Hepatocyte (in vitro differentiated cells): ENCODE data around the gene PIAS1. TPM values are rescaled to one million over a fixed set of nuclear protein-coding genes. Genes with fewer than 3 reads are reported as not detected.

ENCODE experiments used
- DNase-seq: peaks from one replicate; pipeline ENCODE4 v3.0.0-alpha.2; 2016; ENCODE audit warnings: low spot score
- H2AFZ ChIP-seq: fragments of 200-600 bp; sonication (generic); 2 replicates; pipeline ENCODE4 v1.6.0; 2016; ENCODE audit warnings: antibody characterized with exemption, mild to moderate bottlenecking
- H3K27ac ChIP-seq: fragments of 200-600 bp; sonication (generic); 2 replicates; pipeline ENCODE4 v1.5.1; 2016; ENCODE audit warnings: mild to moderate bottlenecking
- H3K27me3 ChIP-seq: fragments of 200-600 bp; sonication (generic); 2 replicates; pipeline ENCODE4 v1.6.1; 2016
- H3K36me3 ChIP-seq: fragments of 200-600 bp; sonication (generic); replicated peaks from 2 replicates; pipeline ENCODE4 v1.5.1; 2016; ENCODE audit warnings: low read depth; ENCODE audit not compliant: insufficient read depth
- H3K4me1 ChIP-seq: fragments of 200-600 bp; sonication (generic); 2 replicates; pipeline ENCODE4 v1.5.1; 2016; ENCODE audit warnings: mild to moderate bottlenecking, moderate library complexity; ENCODE audit not compliant: insufficient read depth
- H3K4me2 ChIP-seq: fragments of 200-600 bp; sonication (generic); 2 replicates; pipeline ENCODE4 v1.6.0; 2016
- H3K4me3 ChIP-seq: fragments of 200-600 bp; sonication (generic); 2 replicates; pipeline ENCODE4 v1.5.1; 2016; ENCODE audit warnings: mild to moderate bottlenecking
- H3K79me2 ChIP-seq: fragments of 200-600 bp; sonication (generic); 2 replicates; pipeline ENCODE4 v1.6.0; 2017; ENCODE audit warnings: mild to moderate bottlenecking
- H3K9me2 ChIP-seq: fragments of 200-600 bp; sonication (generic); replicated peaks from 2 replicates; pipeline ENCODE4 v1.6.0; 2017; ENCODE audit warnings: mild to moderate bottlenecking; ENCODE audit not compliant: insufficient read depth
- H3K9me3 ChIP-seq: fragments of 200-600 bp; sonication (generic); 2 replicates; pipeline ENCODE4 v1.5.1; 2016; ENCODE audit warnings: low read depth, mild to moderate bottlenecking
- H4K20me1 ChIP-seq: fragments of 200-600 bp; sonication (generic); 2 replicates; pipeline ENCODE4 v1.6.0; 2016; ENCODE audit warnings: mild to moderate bottlenecking; ENCODE audit not compliant: insufficient read depth, poor library complexity, severe bottlenecking
- CTCF ChIP-seq: fragments of 200-600 bp; sonication (generic); IDR thresholded peaks from 2 replicates; pipeline ENCODE4 v1.5.1; 2016; ENCODE audit warnings: antibody characterized with exemption, mild to moderate bottlenecking; ENCODE audit not compliant: poor library complexity
- EZH2 ChIP-seq: fragments of 200-600 bp; sonication (generic); IDR thresholded peaks from 2 replicates; pipeline ENCODE4 v1.6.1; 2016; ENCODE audit warnings: antibody characterized with exemption, mild to moderate bottlenecking, borderline replicate concordance
- EZH2phosphoT487 ChIP-seq: fragments of 200-600 bp; sonication (generic); IDR thresholded peaks from one replicate; pipeline ENCODE4 v1.6.1; 2018; ENCODE audit warnings: antibody characterized with exemption, mild to moderate bottlenecking, low read depth, moderate library complexity; ENCODE audit not compliant: unreplicated experiment, severe bottlenecking
- WGBS: methylation state at CpG from one replicate; pipeline ENCODE4 v1.1.6; 2016; ENCODE audit warnings: low lambda C conversion rate; ENCODE audit errors: missing lambda C conversion rate; 5-methylcytosine and 5-hydroxymethylcytosine counted together
- polyA plus RNA-seq: library from polyadenylated mRNA; unstranded; fragments of >200 nt; fragmentation: Nextera tagmentation; extraction: Ambion mirVana; gene quantifications from 2 replicates; pipeline ENCODE4 v1.2.1, GENCODE V29; 2016
- total RNA-seq: library from RNA; depleted of rRNA; stranded (reverse); fragments of >200 nt; gene quantifications from 2 replicates; pipeline ENCODE4 v1.2.3, GENCODE V29; 2014

PIAS1 gene
- total and polyA plus RNA-seq, 2 experiments from 2014 or later: 22.6 to 45.4 TPM

- H3K9me2 ChIP-seq: no peaks in the 10 kb centered on the region
- no peaks in the 10 kb centered on the region for H3K9me3 ChIP-seq
- TF ChIP-seq EZH2phosphoT487 (no peak), CTCF (no peak), EZH2 (no peak)
- H3K79me2 ChIP-seq: peaks cover 60% of the 10 kb centered on the region
- H3K4me1 ChIP-seq: peaks cover 8% of the 10 kb centered on the region
- no peak overlapping the region for H2AFZ ChIP-seq
- H3K4me3 ChIP-seq: peak overlapping the region; percentile 88
- WGBS: 2% methylated on average over 15 of the region's 15 CpGs
- peak overlapping the region; percentile 98 for H3K27ac ChIP-seq
- H4K20me1 ChIP-seq: peaks cover 37% of the 10 kb centered on the region
- H3K36me3 ChIP-seq: no peaks in the 10 kb centered on the region
- DNase-seq: peak; percentile 62
- H3K4me2 ChIP-seq: peak overlapping the region; percentile 74
- H3K27me3 ChIP-seq: no peaks in the 10 kb centered on the region
Observed at GRCh38 chr15:68055224-68055705, 1.1 kb downstream of the PIAS1 start.

GRCh38 chr15:68056097-68056865, 2.2 kb downstream of the PIAS1 start:
- DNase-seq: no peak

GRCh38 chr15:68057034-68057433, 2.9 kb downstream of the PIAS1 start:
- H2AFZ ChIP-seq: no peak overlapping the region
- H3K9me3 ChIP-seq: no peaks in the 10 kb centered on the region
- peaks cover 52% of the 10 kb centered on the region for H4K20me1 ChIP-seq
- TF ChIP-seq CTCF: no peak
- TF ChIP-seq EZH2phosphoT487: no peak
- no peak for TF ChIP-seq EZH2
- peak overlapping the region; percentile 88 for H3K4me3 ChIP-seq
- peak overlapping the region; percentile 98 for H3K27ac ChIP-seq
- no peaks in the 10 kb centered on the region for H3K36me3 ChIP-seq
- no peak for DNase-seq
- H3K4me1 ChIP-seq: peaks cover 8% of the 10 kb centered on the region
- H3K9me2 ChIP-seq: no peaks in the 10 kb centered on the region
- peaks cover 77% of the 10 kb centered on the region for H3K79me2 ChIP-seq
- H3K27me3 ChIP-seq: no peaks in the 10 kb centered on the region
- peak overlapping the region; percentile 74 for H3K4me2 ChIP-seq

More at GRCh38 chr15:68056097-68056865, 2.2 kb downstream of the PIAS1 start:
- Histone ChIP-seq H3K9me2 (no peaks in the 10 kb centered on the region), H3K4me1 (peaks cover 8% of the 10 kb centered on the region), H3K27me3 (no peaks in the 10 kb centered on the region), H3K4me2 (peak overlapping the region; percentile 74), H3K79me2 (peaks cover 70% of the 10 kb centered on the region), H2AFZ (no peak overlapping the region), H3K4me3 (peak overlapping the region; percentile 88), H3K9me3 (no peaks in the 10 kb centered on the region), H3K36me3 (no peaks in the 10 kb centered on the region), H4K20me1 (peaks cover 45% of the 10 kb centered on the region), H3K27ac (peak overlapping the region; percentile 98)
- WGBS: 23% methylated on average over 5 of the region's 5 CpGs
- no peak for TF ChIP-seq CTCF
- no peak for TF ChIP-seq EZH2phosphoT487
- no peak for TF ChIP-seq EZH2
